ENCODE data around the gene POLDIP2. TPM values are rescaled to one million over a fixed set of nuclear protein-coding genes. Genes with fewer than 3 reads are reported as not detected.
"Not testable (repeated sequence)": the region's sequence is repeated elsewhere in the genome, so short reads cannot be mapped to it uniquely, and the experiment has no call there.

The POLDIP2 gene
- polyA plus RNA-seq, 5 donors: 56.2 to 68.3 (median 58.9) TPM

DNA sequence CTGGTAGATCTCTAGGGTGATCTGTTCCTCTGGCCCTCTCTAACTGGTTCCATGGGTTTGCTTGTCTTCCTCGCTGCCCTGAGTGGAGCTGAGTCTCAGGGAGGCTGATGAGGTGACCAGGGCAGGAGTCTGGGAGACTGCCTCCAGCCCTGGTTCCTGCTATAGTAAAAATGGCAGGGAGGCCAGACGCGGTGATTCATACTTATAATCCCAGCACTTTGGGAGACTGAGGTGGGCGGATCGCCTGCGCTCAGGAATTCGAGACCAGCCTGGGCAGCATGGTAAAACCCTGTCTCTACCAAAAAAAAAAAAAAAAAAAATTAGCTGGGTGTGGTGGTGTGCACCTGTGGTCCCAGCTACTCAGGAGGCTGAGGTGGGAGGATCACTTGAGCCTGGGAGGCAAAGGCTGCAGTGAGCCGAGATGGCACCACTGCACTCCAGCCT lies 18.5 kb downstream of the POLDIP2 start:
- not testable (repeated sequence) for DNase-seq

DNA sequence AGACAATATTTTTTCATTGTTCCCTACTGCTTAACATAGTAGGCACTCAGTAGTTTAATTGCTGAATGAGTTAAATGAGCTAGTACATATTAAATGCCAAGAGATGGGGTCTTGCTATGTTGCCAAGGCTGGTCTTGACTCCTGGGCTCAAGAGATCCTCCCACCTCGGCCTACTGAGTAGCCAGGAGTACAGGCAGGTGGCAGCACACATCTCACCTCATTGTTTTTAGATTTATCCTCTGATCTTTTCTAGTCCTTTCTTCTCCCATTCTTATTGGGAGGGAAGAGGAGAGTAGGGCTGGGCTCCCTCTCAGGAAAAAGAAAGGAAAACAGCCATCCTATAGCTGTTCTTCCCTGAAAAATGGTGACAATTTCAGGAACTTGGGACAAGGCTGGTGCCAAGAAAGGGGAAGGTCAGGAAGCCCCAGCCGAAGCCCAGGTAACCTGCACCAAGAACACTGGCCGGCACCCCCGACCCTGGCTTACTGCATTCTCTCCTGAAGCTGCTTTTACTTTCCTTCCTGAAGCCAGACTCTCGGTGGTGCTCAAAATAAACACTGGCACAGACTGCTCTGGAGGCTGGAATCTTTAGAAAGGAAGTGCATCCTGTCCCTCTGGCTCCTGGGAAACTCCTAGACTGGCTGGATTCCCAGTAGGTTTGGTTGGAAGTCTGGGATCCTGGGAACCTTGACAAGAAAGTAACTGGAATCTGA lies 19.1 kb downstream of the POLDIP2 start:
- DNase-seq: no peak

DNA sequence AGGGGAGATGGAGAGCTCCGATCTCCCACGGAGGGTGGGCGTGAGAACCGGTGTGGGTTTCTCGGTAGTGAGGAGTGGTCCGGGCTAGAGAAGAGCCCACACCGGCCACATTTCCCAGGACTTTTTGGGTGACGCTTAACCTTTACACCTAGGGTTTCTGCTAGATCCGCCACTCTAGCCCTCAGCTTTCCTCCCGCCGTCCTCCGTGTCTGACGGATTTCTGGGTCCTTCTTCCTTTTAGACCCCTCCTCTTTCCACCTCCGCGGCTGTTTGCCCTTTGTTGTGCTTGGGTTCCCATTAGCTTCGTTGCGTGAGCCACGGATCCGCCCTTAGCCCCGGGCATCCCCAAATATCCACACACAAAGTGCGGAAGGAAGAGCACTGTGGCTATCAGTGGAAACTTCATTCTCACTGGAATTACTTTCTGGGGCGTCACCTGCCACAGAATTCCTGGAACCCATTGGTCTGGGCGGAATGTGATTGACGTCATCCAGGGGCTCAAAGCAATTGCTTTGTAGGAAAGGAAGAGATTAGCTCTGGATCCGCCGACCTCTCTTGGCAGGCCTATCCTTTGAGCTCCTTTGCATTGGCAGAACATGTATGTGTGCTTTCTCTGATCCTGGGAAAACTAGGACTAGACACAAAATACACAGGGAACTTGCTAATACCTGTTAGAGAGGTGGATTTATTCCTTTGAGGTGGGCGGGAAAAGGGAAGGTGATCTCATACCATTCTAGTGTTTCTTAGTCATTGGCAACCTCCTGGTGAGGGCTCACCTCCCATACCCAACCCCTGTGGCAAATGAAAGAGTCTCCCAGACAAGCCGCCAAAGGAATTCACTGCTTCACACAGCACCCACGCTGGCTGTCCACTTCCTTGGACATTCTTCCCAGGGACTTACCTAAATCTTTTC lies 21.1 kb downstream of the POLDIP2 start:
- DNase-seq: peak; percentile 49 to 56

DNA sequence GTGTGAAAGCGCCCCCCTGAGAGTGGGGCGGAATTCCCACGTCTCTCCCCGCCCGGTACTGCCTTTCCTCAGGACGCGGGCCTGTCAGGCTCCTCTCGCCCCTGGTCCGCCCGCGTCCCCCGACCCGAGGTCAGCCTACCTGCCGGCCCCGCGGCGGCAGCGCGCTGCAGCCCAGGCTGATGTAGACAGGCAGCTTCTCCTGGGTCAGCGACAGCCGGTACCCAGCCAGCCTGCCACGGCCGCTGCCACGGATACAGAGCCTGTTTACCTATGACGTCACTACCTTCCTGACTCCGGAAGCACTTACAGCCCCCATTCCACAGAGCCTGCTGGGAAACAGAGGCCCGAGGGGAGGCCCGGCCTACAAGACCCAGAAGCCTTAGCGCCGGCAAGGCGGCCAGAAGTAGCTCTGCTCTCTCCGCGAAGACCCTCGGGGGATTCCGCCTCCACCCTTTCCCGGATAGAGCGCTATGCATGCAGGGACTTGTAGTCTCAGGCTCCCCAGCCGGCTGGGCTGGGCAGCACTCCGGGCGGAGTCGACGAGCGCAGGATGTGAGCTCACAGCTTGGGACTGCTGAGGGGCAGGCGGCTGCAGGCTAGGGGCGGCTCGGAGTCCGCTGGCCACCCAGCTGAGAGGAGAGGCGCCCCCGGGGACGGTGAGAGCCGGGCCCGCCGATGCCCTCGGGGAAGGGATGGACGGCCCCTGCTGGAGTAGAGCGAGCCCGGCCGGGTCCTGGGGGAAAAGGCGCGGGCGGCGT lies 21.9 kb downstream of the POLDIP2 start, which contains the start of the genes IFT20 and TNFAIP1:
Gene IFT20 (minus strand): TSS at position 272 of the 758 bp plus-strand sequence. CDS start 3,487 bp downstream, outside the sequence.
Gene TNFAIP1 (plus strand): TSS at position 561 of the 758 bp plus-strand sequence. CDS start 3,761 bp downstream, outside the sequence.
- DNase-seq: peak; percentile 99

DNA sequence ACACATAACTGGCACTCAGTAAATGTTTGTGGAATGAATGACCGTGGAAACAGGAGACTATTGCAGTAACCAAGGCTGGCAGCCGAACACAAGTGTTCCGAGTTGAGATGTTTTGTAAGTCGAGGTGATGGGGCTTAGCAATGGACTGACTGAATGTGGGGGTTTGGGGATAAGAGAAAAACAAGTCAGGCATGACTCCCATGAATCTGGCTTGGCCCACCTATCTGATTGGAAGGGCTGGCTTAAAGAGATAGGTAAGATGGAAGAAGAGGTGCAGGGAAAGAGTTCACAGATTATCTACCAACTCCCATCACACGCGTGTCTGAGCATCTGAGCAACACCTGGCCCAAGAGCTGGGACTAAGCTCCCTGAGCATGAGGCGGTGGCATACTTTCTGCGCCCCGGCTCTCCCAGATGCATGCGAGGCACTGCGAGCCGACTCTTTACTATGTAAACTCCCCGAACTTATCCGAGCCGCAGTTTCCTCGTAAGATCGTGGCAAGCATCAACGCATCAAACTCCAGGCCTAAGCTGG lies 22.6 kb downstream of the POLDIP2 start:
- DNase-seq: no peak

DNA sequence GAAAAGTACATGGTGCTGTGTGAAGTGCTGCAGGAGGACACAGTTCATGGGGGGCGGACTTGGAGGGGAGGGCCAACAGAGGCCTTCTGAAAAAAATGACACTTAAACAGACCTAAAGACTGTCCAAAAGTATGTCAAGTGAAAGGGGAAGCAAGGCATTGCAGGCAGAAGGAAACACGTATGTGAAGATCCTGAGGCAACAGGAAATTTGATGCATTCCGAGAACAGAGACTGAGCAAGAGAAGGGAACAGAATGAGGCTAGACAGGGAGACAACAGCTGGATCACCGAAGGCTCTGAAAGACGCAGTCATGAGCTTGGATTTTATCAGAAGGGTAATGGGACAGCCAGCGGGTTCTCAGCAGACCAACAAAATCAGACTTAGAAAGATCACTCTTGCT lies 23.2 kb downstream of the POLDIP2 start:
- no peak for DNase-seq

DNA sequence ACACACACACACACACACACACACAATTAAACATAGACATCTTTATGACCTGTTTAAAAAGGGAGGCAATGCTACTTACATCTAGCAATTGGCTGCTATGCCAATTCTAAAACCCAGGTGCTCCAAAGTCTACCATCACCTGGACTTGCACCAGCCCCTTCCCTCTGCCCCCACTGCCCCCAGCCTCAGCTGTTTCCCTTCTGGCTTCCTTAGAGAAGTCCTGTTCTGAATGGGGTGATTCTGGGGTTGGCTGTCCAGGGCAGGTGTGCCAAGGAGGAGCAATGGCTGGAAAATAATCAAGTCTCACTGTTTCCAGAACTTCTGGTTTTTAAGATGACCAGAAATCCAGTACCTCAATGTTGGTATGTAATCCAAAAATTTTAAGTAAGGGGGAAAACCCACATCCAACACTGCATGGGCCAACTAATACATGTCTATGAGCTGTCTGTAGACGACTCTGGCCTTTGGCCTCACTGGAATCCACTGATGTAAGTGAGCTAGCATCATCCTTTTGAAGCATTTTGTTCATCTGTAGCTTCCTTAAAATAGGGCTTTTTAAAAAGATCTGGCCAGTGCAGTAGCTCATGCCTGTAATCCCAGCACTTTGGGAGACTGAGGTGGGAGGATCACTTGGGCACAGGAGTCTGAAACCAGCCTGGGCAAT lies 24.1 kb downstream of the POLDIP2 start:
- DNase-seq: no peak

DNA sequence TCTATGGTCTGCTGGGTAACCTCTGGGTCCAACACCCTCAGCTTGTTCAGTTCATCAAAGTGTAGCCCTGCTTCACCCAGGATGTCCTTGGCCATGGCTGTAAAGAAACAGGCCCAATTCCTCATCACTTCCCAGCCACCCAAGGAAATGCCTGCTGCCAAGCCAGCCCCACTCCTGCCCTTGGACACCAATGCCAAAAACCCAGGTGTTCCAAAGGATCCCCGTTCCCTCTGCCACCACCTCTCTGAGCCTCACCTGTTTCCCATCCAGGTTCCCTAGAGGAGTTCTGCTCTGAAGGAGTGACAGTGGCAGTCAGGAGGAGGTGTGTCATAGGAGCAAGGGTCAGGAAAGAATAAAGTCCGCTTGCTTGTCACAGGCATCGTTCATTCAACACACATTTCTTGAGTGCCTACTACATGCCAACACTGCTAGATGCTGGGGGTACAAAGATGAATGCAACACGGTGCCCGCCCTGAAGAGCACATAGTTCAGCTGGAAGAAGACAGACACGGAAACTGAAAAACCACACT lies 25.4 kb downstream of the POLDIP2 start:
- no peak for DNase-seq

DNA sequence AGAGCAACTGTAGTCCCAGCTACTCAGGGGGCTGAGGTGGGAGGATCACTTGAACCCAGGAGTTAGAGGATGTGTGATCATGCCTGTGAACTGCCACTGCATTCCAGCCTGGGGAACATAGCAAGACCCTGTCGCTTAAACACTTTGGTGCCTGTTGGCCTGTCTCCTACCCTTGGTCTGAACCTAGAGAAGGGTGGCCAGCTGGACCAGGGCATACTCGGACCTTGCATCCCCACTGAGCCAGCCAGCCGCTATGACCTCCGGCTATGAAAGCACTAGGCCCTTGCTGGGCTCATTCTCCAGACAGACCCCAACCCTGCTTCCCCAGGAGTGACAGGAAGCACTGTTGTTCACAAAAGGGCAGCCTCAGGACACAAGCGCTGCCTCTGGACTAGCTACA lies 26.7 kb downstream of the POLDIP2 start:
- DNase-seq: no peak

DNA sequence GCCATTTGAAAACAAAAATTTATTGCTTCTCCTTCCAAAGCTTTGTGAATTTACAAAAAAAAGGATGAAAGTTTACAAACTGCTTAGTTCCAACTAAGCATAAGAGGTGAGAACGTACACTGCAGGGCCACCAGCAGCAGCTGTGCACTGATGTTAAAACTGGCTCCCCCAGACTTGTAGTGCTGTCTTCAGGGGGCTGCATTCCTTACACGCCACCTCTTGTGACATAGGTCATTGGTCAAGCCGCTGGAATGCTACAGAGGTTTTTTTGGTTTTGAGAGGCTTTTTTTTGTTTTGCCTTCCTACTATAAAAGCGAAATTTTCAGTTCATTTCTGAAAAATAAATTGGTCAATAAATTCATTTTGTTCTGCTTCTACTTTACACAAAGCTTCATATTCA lies 29.0 kb downstream of the POLDIP2 start:
- no peak for DNase-seq

DNA sequence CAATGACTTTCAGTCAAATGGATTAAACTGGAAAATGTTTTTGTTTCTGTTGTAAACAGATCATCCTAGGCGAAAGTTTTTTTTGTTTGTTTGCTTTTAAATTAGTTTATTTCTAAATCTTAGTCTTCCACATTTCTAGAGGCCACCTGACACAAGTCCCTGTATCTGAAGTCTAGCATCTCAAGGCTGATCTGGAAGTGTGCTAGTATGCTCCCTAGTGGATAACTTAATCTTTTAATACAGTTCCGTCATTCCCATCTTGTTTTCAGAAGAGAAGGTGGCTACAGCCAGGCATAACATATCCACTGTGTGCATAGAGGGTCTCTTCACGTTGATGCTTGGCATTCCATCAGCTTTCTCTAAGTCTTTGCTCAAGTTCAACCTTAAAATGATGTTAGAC lies 29.6 kb downstream of the POLDIP2 start:
- no peak for DNase-seq

DNA sequence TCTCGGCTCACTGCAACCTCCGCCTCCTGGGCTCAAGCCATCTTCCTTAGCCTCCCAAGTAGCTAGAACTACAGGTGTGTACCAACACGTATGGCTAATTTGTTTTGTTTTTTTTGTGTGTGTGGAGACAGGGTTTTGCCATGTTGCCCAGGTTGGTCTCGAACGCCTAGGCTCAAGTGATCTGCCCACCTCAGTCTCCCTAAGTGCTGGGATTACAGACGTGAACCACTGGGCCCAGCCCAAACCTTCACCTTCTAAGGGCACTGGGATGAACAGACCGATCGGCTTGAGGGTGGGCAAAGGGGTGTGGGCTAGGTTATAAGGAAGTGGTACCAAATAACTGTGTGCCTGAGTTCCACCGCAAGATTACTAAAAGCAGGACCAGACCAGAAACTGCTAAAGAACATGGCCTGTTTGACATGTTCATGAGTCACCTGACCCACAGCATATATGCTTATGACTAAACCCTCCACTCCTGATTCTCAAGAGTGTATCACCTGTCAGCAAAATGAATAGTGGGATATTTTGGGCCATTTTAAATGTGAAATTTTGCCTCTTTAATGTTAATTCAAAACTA lies 30.2 kb downstream of the POLDIP2 start:
- no peak for DNase-seq

DNA sequence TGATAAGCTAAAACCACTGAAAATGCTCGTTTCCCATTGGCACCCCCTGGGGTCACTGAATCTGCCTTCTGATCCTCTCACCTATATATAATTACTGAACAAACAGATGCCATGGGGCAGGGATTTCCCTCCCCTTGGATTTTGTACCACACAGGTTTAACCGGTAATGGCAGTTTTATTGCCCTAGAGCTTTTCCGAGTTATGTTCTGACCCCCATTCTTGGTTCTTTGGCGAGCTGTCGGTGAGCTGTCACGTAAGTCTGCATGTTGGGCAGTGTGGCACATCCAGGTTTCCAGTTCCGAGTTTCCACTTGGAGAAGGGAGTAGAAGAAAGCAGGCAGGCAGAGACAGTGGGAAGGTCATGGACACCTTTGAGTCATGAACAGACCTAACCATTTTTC lies 31.2 kb downstream of the POLDIP2 start:
- DNase-seq: no peak

DNA sequence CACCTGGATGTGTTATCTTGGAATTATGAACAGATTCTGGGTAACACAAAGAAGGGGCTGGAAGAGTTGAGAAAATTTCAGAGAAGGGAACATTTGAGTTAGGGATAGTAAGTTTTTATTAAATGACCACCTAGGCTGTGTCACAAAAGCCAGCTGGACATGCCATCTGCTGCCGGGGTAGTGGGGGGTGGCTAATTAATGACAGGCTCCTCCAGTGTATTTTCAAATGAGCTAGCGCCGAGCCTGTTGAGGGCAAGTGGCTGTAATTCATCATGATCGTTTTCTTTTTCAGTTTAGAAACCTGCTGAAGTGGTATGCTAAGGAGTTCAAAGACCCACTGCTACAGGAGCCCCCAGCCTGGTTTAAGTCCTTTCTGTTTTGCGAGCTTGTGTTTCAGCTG lies 32.1 kb downstream of the POLDIP2 start:
- no peak for DNase-seq

DNA sequence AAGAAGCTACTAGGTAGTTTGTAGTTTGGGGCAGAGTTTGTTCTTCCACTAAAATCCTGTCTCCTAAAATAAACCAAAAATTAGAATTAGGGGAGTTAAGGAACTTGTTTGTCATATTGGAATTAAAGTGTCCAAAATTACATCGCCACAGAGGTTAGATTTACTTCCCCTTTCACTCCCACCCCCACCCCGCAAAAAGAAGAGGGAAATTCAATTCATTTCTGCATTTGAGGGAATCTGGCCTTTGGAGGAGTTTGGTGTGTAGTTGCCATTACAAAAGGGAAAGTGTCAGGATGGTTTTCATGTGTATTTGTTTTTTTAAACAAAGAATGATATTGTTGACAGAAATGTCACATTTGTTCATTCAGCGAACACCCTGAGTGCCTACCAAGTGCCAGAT lies 32.5 kb downstream of the POLDIP2 start:
- no peak for DNase-seq

DNA sequence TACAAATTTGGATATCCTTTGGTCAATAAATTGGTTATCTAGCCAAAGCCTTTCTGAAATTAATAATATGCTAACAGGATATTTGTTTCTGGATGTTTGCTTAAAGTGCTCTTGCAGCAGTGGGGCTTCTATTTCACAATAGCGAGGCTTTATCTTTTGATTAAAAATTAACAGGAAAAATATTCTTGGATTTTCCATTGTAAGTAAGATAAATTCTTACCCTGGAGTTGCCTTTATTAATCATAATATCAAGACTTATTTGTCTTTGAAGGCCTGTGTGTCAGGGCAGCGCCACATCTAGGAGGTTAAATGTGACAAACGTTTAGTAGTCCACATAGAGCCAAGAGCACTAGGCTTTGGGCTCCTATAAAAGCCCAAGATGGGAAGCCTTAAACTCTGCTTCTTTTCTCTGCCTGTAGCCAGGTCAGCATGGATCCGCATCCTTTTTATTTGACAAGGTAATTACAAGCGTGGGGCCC lies 33.0 kb downstream of the POLDIP2 start:
- DNase-seq: no peak

DNA sequence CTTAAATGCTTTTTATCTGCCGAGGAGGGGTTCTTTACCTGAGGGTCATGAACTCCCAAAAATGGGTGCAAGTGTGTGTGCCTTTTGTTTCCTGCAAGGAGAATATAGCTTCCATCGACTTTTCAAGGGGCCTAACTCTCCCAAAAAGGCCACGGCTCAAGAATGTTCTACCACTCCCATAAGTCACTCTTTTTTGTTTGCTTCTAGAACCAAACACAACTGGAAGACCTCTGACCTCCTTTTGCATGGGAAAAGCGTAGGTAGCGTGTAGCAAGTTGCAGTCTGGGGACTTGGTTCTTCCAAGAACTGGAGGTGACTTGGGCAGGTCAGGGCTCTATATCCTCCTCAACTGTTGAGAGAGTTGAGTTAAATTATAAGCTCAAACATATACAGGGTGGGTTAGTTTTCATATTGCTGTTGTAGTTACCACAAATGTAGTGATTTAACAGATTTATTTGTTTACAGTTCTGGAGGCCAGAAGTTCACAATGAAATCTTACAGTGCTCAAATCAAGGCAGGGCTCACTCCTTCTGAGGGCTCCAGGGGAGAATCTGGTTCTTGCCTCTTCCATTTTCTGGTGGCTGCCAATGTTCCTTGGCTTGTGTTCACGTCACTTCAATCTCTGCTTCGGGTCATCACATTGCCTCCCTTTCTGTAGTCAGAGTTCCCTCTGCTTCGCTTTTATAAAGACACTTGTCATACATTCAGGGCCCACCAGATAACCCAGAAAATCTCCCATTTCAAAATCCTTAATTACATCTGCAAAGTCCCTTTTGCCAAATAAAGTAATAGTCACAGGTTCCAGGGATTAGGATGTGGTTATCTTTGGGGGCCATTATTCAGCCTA lies 36.9 kb downstream of the POLDIP2 start:
- DNase-seq: no peak

DNA sequence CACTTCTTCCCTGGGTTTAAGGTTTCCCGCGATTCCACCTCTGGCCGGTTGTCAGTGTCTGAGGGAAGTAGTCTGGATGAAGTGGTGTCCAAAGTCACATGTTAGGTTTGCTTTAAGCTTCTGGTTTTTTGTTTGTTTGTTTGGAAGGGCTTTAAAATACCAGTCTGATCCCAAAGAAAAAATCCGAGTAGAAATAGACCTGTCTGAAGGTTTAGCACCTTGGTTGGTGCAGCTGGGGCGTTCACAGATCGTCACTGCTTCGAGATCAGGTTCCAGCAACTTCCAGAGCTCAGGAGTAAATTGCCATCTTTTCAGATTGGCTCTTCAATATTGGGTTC lies 37.8 kb downstream of the POLDIP2 start:
- no peak for DNase-seq
